GM19395 (cell line): ENCODE measurements around the gene OTULIN.

Experiments
- ATAC-seq: cut with Tn5 transposase; IDR thresholded peaks from one replicate; pipeline ENCODE4 v1.9.1; 2021; ENCODE audit warnings: mild to moderate bottlenecking, moderate library complexity; ENCODE audit not compliant: unreplicated experiment

OTULIN gene

GRCh38 chr5:14695152-14695551 lies 30.6 kb downstream of the OTULIN start:
- no peak for ATAC-seq

- ATAC-seq, result no peak
These were observed 31.5 kb downstream of the OTULIN start for GRCh38 chr5:14696057-14696456.

- no peak for ATAC-seq
These were observed 32.3 kb downstream of the OTULIN start for GRCh38 chr5:14696851-14697250.

- no peak for ATAC-seq
These were observed 34.0 kb downstream of the OTULIN start for GRCh38 chr5:14698495-14698894.

GRCh38 chr5:14699159-14699558 lies 34.6 kb downstream of the OTULIN start:
- ATAC-seq, result no peak

GRCh38 chr5:14699807-14700400 lies 35.4 kb downstream of the OTULIN start:
- ATAC-seq, result no peak

GRCh38 chr5:14700478-14701436 lies 36.2 kb downstream of the OTULIN start:
- no peak for ATAC-seq

GRCh38 chr5:14701556-14701955 lies 37.0 kb downstream of the OTULIN start:
- no peak for ATAC-seq

GRCh38 chr5:14702238-14702839 lies 37.8 kb downstream of the OTULIN start:
- ATAC-seq, result no peak

- ATAC-seq, result no peak
These were observed 41.0 kb downstream of the OTULIN start for GRCh38 chr5:14705556-14705955.

GRCh38 chr5:14706615-14707021 lies 42.1 kb downstream of the OTULIN start:
- ATAC-seq, result no peak

GRCh38 chr5:14707811-14708390 lies 43.4 kb downstream of the OTULIN start:
- no peak for ATAC-seq

GRCh38 chr5:14708551-14708950 lies 44.0 kb downstream of the OTULIN start:
- ATAC-seq, result no peak

- no peak for ATAC-seq
These were observed 45.9 kb downstream of the OTULIN start for GRCh38 chr5:14710313-14710994.

GRCh38 chr5:14712131-14712530 lies 47.6 kb downstream of the OTULIN start:
- ATAC-seq, result no peak

- ATAC-seq, result no peak
These were observed 48.1 kb downstream of the OTULIN start for GRCh38 chr5:14712666-14713065.

- ATAC-seq, result no peak
These were observed 49.2 kb downstream of the OTULIN start for GRCh38 chr5:14713476-14714390.

- ATAC-seq, result no peak
These were observed 50.2 kb downstream of the OTULIN start for GRCh38 chr5:14714706-14715105.

GRCh38 chr5:14715481-14715880 lies 51.0 kb downstream of the OTULIN start:
- ATAC-seq, result no peak
